ENCODE results near the gene KHDC1.

DNA sequence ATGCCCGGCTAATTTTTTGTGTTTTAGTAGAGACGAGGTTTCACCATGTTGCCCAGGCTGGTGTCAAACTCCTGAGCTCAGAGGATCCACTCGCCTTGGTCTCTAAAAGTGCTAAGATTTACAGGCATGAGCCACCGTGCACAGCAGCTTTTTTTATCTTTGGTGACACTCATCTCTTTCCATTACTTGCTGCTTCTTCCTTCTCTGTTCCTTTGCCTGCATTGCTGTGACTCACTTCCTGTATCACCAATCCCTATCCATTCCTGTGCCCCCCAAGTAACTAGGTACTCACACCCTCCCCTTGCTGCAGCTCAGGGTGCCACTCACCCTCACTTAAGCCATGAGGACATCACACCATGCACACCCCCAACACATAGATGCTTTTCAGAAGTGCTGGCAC lies 62.3 kb downstream of the KHDC1 start:
- no peak for TF ChIP-seq EZH2 (IDR thresholded peaks at IDR 0.05; ENCODE audit: low read length)
- TF ChIP-seq, protein P1, sequence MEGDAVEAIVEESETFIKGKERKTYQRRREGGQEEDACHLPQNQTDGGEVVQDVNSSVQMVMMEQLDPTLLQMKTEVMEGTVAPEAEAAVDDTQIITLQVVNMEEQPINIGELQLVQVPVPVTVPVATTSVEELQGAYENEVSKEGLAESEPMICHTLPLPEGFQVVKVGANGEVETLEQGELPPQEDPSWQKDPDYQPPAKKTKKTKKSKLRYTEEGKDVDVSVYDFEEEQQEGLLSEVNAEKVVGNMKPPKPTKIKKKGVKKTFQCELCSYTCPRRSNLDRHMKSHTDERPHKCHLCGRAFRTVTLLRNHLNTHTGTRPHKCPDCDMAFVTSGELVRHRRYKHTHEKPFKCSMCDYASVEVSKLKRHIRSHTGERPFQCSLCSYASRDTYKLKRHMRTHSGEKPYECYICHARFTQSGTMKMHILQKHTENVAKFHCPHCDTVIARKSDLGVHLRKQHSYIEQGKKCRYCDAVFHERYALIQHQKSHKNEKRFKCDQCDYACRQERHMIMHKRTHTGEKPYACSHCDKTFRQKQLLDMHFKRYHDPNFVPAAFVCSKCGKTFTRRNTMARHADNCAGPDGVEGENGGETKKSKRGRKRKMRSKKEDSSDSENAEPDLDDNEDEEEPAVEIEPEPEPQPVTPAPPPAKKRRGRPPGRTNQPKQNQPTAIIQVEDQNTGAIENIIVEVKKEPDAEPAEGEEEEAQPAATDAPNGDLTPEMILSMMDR (optimal IDR thresholded peaks at IDR 0.05 in 1 of 3, IDR thresholded peaks at IDR 0.05 in 1 of 3, conservative IDR thresholded peaks at IDR 0.05 in 1 of 3; ENCODE audit: extremely low read depth in 1 of 3, insufficient read depth in 2 of 3, low read length in 3 of 3) = no peak

All from keratinocyte (primary cell).